ENCODE data around the gene TCIRG1. TPM values are rescaled to one million over a fixed set of nuclear protein-coding genes. Genes with fewer than 3 reads are reported as not detected.

Gene TCIRG1
- total RNA-seq, 1 experiment from 2014 or later = 158 TPM

DNA sequence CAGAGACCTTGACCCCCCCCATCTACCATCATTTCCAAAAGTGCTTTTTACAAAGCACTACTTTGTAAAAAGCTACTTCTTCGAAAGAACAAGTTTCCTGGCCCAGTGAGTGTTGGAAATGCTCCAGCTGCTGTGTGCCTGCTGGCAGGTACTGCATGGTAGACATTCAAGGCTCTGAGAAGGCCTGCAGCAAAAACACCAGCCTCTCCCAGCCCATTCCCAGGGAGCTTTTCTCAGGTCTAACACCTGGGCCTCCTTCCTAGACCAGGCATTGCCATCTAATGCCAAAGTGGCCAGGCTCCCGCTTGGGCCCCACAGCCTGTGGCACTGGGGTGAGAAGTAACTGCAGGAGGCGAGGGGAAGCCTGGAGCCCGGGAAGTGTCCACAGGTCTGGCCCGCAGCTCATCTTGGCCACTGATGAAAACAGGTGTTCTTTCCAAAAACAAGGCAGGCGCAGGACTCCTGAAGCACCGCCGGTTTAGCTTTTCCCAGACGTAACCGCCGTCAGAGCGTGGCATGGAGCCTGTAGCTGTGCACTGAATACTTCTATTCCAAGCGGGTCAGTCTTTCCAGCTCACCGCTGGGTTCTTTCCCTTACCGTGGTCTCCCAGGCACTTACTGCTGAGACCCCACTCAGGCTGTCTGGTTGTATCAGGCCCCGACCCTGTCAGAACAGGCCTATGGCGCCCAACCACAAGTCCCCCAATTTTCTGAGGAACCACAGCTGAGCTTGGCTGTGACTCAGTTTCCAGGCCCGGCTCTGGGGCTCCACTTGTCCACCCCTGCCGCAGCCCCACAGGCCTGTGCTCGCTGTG is 1.2 kb upstream of the TCIRG1 start:
- BruUV-seq (replicated peaks) = no TSS peak
- POLR2A ChIA-PET = interaction anchor here (1.0 kb wide), 1 partner anchor 9 kb away, joined by 6 read pairs; no protein-coding TSS in a partner anchor
- TF ChIP-seq, protein P1, sequence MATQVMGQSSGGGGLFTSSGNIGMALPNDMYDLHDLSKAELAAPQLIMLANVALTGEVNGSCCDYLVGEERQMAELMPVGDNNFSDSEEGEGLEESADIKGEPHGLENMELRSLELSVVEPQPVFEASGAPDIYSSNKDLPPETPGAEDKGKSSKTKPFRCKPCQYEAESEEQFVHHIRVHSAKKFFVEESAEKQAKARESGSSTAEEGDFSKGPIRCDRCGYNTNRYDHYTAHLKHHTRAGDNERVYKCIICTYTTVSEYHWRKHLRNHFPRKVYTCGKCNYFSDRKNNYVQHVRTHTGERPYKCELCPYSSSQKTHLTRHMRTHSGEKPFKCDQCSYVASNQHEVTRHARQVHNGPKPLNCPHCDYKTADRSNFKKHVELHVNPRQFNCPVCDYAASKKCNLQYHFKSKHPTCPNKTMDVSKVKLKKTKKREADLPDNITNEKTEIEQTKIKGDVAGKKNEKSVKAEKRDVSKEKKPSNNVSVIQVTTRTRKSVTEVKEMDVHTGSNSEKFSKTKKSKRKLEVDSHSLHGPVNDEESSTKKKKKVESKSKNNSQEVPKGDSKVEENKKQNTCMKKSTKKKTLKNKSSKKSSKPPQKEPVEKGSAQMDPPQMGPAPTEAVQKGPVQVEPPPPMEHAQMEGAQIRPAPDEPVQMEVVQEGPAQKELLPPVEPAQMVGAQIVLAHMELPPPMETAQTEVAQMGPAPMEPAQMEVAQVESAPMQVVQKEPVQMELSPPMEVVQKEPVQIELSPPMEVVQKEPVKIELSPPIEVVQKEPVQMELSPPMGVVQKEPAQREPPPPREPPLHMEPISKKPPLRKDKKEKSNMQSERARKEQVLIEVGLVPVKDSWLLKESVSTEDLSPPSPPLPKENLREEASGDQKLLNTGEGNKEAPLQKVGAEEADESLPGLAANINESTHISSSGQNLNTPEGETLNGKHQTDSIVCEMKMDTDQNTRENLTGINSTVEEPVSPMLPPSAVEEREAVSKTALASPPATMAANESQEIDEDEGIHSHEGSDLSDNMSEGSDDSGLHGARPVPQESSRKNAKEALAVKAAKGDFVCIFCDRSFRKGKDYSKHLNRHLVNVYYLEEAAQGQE (IDR thresholded peaks at IDR 0.05; ENCODE audit: insufficient read depth in 1 of 2, low read depth in 2 of 2, low read length in 1 of 2) = no peak
- TF ChIP-seq, protein P2, sequence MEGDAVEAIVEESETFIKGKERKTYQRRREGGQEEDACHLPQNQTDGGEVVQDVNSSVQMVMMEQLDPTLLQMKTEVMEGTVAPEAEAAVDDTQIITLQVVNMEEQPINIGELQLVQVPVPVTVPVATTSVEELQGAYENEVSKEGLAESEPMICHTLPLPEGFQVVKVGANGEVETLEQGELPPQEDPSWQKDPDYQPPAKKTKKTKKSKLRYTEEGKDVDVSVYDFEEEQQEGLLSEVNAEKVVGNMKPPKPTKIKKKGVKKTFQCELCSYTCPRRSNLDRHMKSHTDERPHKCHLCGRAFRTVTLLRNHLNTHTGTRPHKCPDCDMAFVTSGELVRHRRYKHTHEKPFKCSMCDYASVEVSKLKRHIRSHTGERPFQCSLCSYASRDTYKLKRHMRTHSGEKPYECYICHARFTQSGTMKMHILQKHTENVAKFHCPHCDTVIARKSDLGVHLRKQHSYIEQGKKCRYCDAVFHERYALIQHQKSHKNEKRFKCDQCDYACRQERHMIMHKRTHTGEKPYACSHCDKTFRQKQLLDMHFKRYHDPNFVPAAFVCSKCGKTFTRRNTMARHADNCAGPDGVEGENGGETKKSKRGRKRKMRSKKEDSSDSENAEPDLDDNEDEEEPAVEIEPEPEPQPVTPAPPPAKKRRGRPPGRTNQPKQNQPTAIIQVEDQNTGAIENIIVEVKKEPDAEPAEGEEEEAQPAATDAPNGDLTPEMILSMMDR (IDR thresholded peaks at IDR 0.05) = no peak
- TF ChIP-seq POLR2AphosphoS5 (IDR thresholded peaks at IDR 0.05; ENCODE audit: low read depth, low read length) (no peak; the same call in none of the 2 replicates), TCF7L2 (IDR thresholded peaks at IDR 0.05; ENCODE audit: low read depth, low read length) (no peak), SIN3A (IDR thresholded peaks at IDR 0.05; ENCODE audit: borderline replicate concordance, insufficient read depth, low read depth, low read length) (no peak)
- CTCF ChIA-PET = interaction anchor here (1.0 kb wide), 1 partner anchor 17 kb away, joined by 3 read pairs; no protein-coding TSS in a partner anchor
- in situ Hi-C loops (cut with HindIII; ENCODE audit: low pct_unique_long_range_greater_than_20kb, low sequenced_read_pairs) = no loop called here
- Histone ChIP-seq H3K36me3 (ENCODE audit: control insufficient read depth, insufficient read depth, low read length) (peaks cover 5% of the 10 kb centered on the region; the same call in 1 of the 2 replicates), H3K9me3 (ENCODE audit: control insufficient read depth, insufficient read depth, low read depth, low read length) (no peaks in the 10 kb centered on the region), H3K27ac (ENCODE audit: low read length) (peak overlapping the region; percentile 94), H3K4me1 (ENCODE audit: control insufficient read depth, insufficient read depth, low read length) (peaks cover 33% of the 10 kb centered on the region), H3K27me3 (ENCODE audit: control insufficient read depth, insufficient read depth, low read length) (no peaks in the 10 kb centered on the region), H3K4me3 (ENCODE audit: low read depth in 2 of 2, low read length in 2 of 2) (no peak overlapping the region)
- no peak for ATAC-seq
- no peak for DNase-seq (ENCODE audit: low read depth, low spot score)
- intact Hi-C loops (cut with micrococcal nuclease; ENCODE audit: unreplicated experiment) = no loop called here

DNA sequence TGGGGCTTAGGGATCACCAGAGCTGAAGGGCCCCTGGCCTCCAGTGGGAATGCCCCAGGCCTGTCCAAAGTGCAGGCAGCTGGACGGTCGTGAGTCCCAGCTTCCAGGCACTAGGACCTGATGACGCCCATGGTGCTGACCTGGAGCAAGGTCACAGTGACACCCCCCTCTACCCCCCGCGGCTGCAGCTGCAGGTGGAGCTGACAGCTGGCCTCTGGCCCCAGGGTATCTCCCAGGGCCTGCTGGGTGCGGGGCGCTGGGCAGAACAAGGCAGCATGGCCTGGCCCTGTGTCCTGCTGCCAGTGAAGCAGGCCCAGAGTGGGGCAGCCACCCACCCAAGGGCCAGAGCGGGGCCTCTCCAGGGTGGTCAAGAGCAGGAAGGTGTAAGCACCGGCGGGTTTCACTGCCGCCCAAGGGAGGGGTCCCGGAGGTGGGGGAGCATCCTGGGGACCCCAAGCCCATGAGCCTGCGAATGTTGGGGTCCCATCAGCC is 553 bp upstream of the TCIRG1 start:
- in situ Hi-C loops (cut with HindIII; ENCODE audit: low pct_unique_long_range_greater_than_20kb, low sequenced_read_pairs) (no loop called here), intact Hi-C loops (cut with micrococcal nuclease; ENCODE audit: unreplicated experiment) (no loop called here)
- Histone ChIP-seq H3K4me1 (ENCODE audit: control insufficient read depth, insufficient read depth, low read length) (peaks cover 33% of the 10 kb centered on the region), H3K36me3 (ENCODE audit: control insufficient read depth, insufficient read depth, low read length) (peaks cover 5% of the 10 kb centered on the region; the same call in 1 of the 2 replicates), H3K4me3 (ENCODE audit: low read depth in 2 of 2, low read length in 2 of 2) (peak overlapping the region; percentile 72 to 92), H3K27ac (ENCODE audit: low read length) (peak overlapping the region; percentile 94), H3K27me3 (ENCODE audit: control insufficient read depth, insufficient read depth, low read length) (no peaks in the 10 kb centered on the region), H3K9me3 (ENCODE audit: control insufficient read depth, insufficient read depth, low read depth, low read length) (no peaks in the 10 kb centered on the region)
- no TSS peak for BruUV-seq (replicated peaks)
- DNase-seq (ENCODE audit: low read depth, low spot score) = no peak
- POLR2A ChIA-PET = interaction anchor here (0.6 kb wide), 1 partner anchor 154 kb away, joined by 3 read pairs; no protein-coding TSS in a partner anchor
- ATAC-seq = peak; percentile 39
- CTCF ChIA-PET = no interaction called here
- TF ChIP-seq TCF7L2 (IDR thresholded peaks at IDR 0.05; ENCODE audit: low read depth, low read length) = no peak
- TF ChIP-seq SIN3A (IDR thresholded peaks at IDR 0.05; ENCODE audit: borderline replicate concordance, insufficient read depth, low read depth, low read length) = no peak

Data from Panc1 (cell line).